Measurements from ENCODE around the gene RASSF4. TPM values are rescaled to one million over a fixed set of nuclear protein-coding genes. Genes with fewer than 3 reads are reported as not detected.

The RASSF4 gene
- total RNA-seq, 1 experiment from 2014 or later, result 2.8 TPM

DNA sequence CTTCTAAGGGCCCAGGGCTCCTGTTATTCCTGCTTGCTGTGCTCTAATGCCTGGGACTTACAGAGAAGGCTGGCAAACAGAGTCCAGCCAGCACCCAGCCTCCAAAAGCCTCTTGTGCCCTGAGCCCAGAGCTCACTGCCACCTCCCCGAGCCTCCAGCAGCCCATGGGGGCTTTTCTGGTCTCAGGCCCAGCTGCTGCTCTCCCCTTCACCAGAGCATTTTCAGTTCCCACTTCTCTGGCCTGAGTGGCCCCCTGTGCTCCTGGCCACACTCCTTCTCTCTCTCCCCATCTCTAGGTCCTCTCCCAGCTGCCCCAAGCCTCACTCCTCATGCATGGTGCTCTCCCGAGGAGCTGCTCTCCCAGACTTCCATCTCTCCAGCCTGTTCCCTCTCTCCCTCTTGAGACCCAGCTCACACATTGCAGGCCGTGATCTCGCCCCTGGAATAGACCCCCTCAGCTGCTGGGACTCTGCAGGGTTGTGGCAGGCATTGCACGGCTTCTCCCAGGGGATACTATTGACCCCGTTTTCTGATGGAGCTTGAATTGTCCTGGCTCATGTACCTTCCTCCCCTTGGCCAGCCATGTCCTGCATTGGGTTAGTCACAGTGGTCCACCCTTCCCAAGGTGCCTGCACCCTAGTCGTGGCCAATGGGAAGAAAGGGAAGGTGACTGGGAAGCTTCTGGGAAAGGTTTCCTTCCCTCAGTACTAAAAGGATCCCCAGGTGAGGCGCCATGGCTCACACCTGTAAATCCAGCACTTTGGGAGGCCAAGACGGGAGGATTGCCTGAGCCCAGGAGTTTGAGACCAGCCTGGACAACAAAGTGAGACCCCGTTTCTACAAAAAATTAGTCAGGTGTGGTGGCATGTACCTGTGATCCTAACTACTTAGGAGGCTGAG, 9.0 kb upstream of the RASSF4 start:
- no peak overlapping the region for H3K27ac ChIP-seq (ENCODE audit: low read depth, low read length)
- H2AFZ ChIP-seq (ENCODE audit: low read depth, low read length, poor library complexity, severe bottlenecking), result no peak overlapping the region
- intact Hi-C loops (cut with micrococcal nuclease), result no loop called here
- TF ChIP-seq, protein P1, sequence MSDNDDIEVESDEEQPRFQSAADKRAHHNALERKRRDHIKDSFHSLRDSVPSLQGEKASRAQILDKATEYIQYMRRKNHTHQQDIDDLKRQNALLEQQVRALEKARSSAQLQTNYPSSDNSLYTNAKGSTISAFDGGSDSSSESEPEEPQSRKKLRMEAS (IDR thresholded peaks at IDR 0.05), result no peak
- TF ChIP-seq ZFX (IDR thresholded peaks at IDR 0.05), result no peak
- no peak for TF ChIP-seq SIN3A (IDR thresholded peaks at IDR 0.05; ENCODE audit: low read depth)
- no peak for TF ChIP-seq FOSL1 (IDR thresholded peaks at IDR 0.05; ENCODE audit: low read depth)
- TF ChIP-seq ZNF274 (IDR thresholded peaks at IDR 0.05; ENCODE audit: low read depth, low read length), result no peak
- no peak for TF ChIP-seq CBX3 (IDR thresholded peaks at IDR 0.05; ENCODE audit: low read depth)
- TF ChIP-seq, protein P2, sequence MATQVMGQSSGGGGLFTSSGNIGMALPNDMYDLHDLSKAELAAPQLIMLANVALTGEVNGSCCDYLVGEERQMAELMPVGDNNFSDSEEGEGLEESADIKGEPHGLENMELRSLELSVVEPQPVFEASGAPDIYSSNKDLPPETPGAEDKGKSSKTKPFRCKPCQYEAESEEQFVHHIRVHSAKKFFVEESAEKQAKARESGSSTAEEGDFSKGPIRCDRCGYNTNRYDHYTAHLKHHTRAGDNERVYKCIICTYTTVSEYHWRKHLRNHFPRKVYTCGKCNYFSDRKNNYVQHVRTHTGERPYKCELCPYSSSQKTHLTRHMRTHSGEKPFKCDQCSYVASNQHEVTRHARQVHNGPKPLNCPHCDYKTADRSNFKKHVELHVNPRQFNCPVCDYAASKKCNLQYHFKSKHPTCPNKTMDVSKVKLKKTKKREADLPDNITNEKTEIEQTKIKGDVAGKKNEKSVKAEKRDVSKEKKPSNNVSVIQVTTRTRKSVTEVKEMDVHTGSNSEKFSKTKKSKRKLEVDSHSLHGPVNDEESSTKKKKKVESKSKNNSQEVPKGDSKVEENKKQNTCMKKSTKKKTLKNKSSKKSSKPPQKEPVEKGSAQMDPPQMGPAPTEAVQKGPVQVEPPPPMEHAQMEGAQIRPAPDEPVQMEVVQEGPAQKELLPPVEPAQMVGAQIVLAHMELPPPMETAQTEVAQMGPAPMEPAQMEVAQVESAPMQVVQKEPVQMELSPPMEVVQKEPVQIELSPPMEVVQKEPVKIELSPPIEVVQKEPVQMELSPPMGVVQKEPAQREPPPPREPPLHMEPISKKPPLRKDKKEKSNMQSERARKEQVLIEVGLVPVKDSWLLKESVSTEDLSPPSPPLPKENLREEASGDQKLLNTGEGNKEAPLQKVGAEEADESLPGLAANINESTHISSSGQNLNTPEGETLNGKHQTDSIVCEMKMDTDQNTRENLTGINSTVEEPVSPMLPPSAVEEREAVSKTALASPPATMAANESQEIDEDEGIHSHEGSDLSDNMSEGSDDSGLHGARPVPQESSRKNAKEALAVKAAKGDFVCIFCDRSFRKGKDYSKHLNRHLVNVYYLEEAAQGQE (IDR thresholded peaks at IDR 0.05; ENCODE audit: low read depth), result no peak
- TF ChIP-seq ELF1 (IDR thresholded peaks at IDR 0.05; ENCODE audit: borderline replicate concordance, low read depth), result no peak
- no peak for TF ChIP-seq JUND (IDR thresholded peaks at IDR 0.05)
- no peak for TF ChIP-seq CEBPB (IDR thresholded peaks at IDR 0.05; ENCODE audit: low read depth)
- TF ChIP-seq SRF (IDR thresholded peaks at IDR 0.05; ENCODE audit: low read depth), result no peak
- no peak for TF ChIP-seq EZH2phosphoT487 (IDR thresholded peaks at IDR 0.05; ENCODE audit: borderline replicate concordance)
- ChIA-PET CTCF (interaction anchor here (0.6 kb wide), 1 partner anchor 299 kb away, joined by 3 read pairs; no protein-coding TSS in a partner anchor), POLR2A (no interaction called here), RAD21 (ENCODE audit: low non-redundant PET in 1 of 2, low total read pairs in 2 of 2, uncharacterized antibody in 2 of 2, unreplicated experiment in 2 of 2) (no interaction called here)
- no peaks in the 10 kb centered on the region; a peak in 1 of 4 replicates for H3K9me3 ChIP-seq (ENCODE audit: control insufficient read depth in 1 of 2, insufficient read depth in 1 of 2, low read depth in 1 of 2, low read length in 2 of 2)
- no peaks in the 10 kb centered on the region for H4K20me1 ChIP-seq (ENCODE audit: insufficient read depth)
- ATAC-seq (no peak), DNase-seq (ENCODE audit: low read depth, low spot score) (no peak)
- H3K9ac ChIP-seq (ENCODE audit: low read length), result no peak overlapping the region
- no peak overlapping the region for H3K4me2 ChIP-seq (ENCODE audit: low read length)
- H3K36me3 ChIP-seq (ENCODE audit: control insufficient read depth in 1 of 2, insufficient read depth in 2 of 2, low read length in 2 of 2), result no peaks in the 10 kb centered on the region
- H3K27me3 ChIP-seq (ENCODE audit: insufficient read depth, low read length), result no peaks in the 10 kb centered on the region
- H3K79me2 ChIP-seq (ENCODE audit: insufficient read depth, low read length), result no peaks in the 10 kb centered on the region
- BruUV-seq (replicated peaks), result no TSS peak
- no peaks in the 10 kb centered on the region for H3K9me2 ChIP-seq (ENCODE audit: insufficient read depth)
- H3K4me1 ChIP-seq (ENCODE audit: control insufficient read depth in 1 of 2, insufficient read depth in 2 of 2, low read length in 2 of 2), result no peaks in the 10 kb centered on the region
- H3K4me3 ChIP-seq (replicated peaks in 1 of 2; ENCODE audit: low read depth in 1 of 2, low read length in 2 of 2), result no peak overlapping the region
